ENCODE measurements around the gene AUNIP.
"Not testable (repeated sequence)": the region's sequence is repeated elsewhere in the genome, so short reads cannot be mapped to it uniquely, and the experiment has no call there.

Gene AUNIP

DNA sequence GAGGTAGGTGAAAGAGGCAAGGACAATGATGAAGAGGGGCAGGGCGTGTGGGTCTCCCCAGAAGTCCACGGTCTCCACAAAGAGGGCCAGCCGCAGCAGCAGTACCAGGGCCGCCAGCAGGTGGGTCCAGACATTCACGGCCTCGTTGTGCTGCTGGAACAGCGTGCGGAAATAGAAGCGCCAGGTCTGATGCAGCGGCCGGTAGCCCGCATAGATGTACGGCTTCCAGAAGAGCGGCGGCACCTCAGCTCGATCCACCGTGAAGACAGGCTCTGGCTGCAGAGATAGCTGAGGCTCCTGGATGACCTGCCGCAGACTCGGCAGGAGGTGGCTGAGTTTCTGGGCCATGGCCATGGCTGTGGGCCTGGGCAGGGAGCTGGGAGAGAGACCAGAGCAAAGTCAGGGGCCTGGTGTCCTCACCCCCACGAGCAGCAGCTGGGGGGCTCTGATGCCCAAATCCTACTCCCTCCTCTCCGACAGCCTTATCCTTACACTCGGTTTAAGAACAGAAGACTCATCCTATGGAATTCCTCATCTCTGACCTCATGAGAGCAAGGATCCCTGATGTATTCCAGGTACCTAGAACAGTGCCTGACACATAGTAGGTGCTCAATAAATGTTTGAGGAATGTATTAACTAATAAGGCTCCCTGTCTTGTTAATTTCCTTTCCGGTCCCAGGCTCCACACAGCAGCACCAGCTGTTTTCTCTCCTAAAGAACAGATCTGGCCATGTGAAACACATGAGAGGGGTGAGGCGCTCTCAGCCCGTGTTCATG is 4.4 kb upstream of the AUNIP start:
- DNase-seq, result no peak

DNA sequence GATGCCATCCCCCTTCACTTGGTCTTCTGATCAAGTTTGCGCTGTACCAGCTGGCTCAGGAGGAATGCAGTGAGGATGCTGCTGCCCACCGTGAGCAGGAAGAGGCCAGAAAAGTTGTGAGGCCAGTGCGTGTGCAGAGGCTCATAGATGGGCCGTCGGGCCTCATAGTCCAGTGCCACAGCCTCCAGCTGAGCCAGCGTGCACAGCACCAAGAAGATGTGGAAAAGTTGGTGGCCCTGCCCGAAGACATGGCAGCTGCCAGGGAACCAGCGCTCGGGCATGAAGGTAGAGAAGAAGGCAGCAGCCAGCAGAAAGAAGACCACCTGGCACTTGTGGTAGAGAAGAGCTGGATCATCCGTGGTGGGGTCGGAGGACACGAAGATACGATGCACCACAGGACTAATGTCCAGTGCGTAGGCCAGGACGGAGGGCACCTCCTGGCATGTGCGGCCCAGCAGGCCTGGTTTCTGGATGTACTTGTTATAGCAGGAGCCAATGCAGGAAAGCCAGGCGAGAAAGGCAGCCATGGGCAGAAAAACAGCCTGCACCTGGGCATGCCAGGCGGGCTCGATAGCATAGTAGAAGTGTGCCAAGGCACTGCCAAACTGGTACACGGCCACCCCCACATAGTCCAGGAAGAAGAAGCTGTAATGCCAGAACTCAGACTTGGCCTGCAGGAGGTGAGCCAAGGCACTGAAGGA is 3.7 kb upstream of the AUNIP start:
- DNase-seq, result no peak

- DNase-seq, result peak in 1 of 2 donors; percentile 37
Observed at GRCh38 chr1:25861316-25862286, 2.3 kb upstream of the AUNIP start.

DNA sequence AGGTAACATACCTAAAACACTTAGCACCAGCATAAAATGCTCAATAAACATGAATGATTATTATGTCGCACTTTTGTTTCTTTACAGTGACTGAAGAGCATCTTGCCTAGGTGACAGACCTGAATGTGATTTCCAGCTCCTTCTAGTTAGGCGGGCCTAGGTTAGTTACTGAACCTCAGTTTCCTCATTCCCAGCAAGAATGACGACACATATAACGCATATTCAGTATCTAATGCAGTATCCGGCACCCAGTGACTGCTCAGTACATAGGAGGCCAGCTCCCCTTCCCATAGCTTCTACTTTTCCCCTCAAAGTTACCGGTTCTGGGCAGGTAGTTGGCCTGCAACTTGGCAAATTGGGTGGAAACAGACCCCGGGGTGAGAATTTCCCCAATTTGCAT is 763 bp downstream of the AUNIP start:
- no peak for DNase-seq

- no peak for DNase-seq
Observed at GRCh38 chr1:25856856-25857255, 2.4 kb downstream of the AUNIP start.

DNA sequence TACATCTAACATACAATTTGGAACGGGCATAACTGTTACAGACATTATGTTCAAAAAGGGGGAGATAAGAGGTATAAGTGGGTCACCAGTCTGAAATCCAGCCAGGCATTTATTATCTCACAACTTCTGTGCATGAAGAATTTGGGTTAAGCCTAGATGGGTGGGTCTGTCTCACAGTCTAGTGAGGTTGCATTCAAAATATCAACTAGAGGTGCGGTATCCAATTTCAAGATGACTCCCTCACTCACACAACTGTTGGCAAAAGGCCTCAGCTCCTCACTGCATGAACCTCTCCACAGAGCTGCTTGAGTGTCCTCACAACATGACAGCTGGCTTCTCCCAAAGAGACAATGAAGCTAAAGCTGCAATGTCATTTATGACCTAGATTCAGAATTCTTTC is 4.7 kb downstream of the AUNIP start:
- DNase-seq, result no peak

- no peak for DNase-seq
Observed at GRCh38 chr1:25848531-25848930, 10.7 kb downstream of the AUNIP start.

GRCh38 chr1:25847929-25848328 is 11.3 kb downstream of the AUNIP start:
- no peak for DNase-seq

- no peak for DNase-seq
Observed at GRCh38 chr1:25845664-25846063, 13.6 kb downstream of the AUNIP start.

- no peak for DNase-seq
Observed at GRCh38 chr1:25844536-25845337, 14.5 kb downstream of the AUNIP start.

- no peak for DNase-seq
Observed at GRCh38 chr1:25843483-25843882, 15.8 kb downstream of the AUNIP start.

DNA sequence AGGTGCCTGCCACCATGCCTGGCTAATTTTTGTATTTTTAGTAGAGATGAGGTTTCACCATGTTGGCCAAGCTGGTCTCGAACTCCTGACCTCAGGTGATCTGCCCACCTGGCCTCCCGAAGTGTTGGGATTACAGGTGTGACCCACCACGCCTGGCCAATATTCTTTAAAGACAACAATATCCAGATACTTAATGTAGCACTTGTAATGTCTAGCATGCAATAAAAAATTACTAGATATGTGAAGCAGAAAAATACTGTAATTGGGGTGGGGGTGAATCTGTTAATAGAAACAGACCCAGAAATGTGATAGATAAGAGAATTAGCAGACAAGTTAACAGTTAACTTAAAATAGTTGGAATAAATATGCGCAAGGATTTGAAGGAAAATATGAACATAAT is 19.4 kb downstream of the AUNIP start:
- not testable (repeated sequence) for DNase-seq

GRCh38 chr1:25837262-25837875 is 21.9 kb downstream of the AUNIP start:
- no peak for DNase-seq

- no peak for DNase-seq
Observed at GRCh38 chr1:25836695-25837094, 22.6 kb downstream of the AUNIP start.

- no peak for DNase-seq
Observed at GRCh38 chr1:25834894-25835293, 24.4 kb downstream of the AUNIP start.

- no peak for DNase-seq
Observed at GRCh38 chr1:25833158-25833557, 26.1 kb downstream of the AUNIP start.

GRCh38 chr1:25832336-25833037 is 26.8 kb downstream of the AUNIP start:
- DNase-seq, result no peak

DNA sequence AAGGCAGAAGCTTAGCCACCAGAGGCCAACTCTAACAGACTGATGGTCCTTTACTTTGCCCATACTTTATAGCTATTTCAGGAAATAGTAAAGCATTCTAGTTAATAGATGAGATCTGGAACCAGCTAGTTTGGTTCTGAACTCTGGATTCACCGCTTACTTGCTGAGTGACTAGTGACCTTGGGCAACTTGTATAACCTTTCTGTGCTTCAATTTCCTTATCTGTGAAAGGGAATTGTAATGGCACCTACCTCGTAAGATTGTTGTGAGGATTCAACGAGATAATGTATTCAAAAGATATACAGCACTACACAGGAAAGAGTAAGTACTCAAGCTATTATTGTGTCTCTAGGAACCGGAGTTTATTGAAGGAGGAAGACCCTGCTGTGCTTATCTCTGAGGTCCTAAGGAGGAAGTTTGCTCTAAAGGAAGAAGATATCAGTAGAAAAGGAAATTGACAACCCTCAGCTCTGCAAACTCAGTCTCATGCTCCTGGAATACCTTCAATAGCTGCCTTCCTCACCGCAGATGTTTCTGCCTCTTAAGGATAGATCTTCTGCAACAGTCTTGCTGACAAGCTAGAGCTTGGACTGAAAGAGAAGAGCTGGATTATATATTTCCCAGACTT is 27.6 kb downstream of the AUNIP start:
- peak in 1 of 2 donors; percentile 32 for DNase-seq

GRCh38 chr1:25829046-25829445 is 30.2 kb downstream of the AUNIP start:
- no peak for DNase-seq

DNA sequence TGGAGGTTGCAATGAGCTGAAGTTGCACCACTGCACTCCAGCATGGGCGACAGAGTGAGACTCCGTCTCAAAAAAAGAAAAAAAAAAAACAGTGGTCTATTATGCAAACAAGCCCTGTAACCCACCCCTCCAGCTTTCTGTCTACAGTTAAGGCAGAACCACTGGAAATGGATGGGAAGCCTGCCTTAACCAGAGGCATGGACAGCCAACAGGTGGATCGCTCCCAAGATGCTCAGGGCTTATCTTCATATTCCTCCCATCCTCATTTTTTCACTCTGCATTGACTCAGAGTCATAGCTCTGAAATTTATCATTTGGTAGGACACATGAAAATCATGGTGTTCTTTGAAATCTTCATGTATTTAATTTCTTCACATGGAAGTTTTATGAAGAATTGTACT is 30.8 kb downstream of the AUNIP start:
- no peak for DNase-seq

GRCh38 chr1:25826571-25826970 is 32.7 kb downstream of the AUNIP start:
- no peak for DNase-seq
